SIG-M5 treated with dmso at 0.1 percent for 504 hours (cell line): ENCODE results near the gene CACNA1D.
"Not testable (repeated sequence)": the region's sequence is repeated elsewhere in the genome, so short reads cannot be mapped to it uniquely, and the experiment has no call there.

Experiments used
- DNase-seq: peaks from one replicate; lab custom pipeline; 2025; ENCODE audit not compliant: unreplicated experiment; lab: John Stamatoyannopoulos, UW

Gene CACNA1D

GRCh38 chr3:53650424-53650823 lies 156.0 kb downstream of the CACNA1D start:
- no peak for DNase-seq

GRCh38 chr3:53650928-53651661 lies 156.7 kb downstream of the CACNA1D start:
- no peak for DNase-seq

- no peak for DNase-seq
Measured at GRCh38 chr3:53651927-53652326, 157.5 kb downstream of the CACNA1D start.

GRCh38 chr3:53657651-53658050 lies 163.2 kb downstream of the CACNA1D start:
- DNase-seq = no peak

GRCh38 chr3:53658613-53659193 lies 164.3 kb downstream of the CACNA1D start:
- no peak for DNase-seq

- no peak for DNase-seq
Measured at GRCh38 chr3:53659996-53660395, 165.6 kb downstream of the CACNA1D start.

GRCh38 chr3:53661480-53661879 lies 167.1 kb downstream of the CACNA1D start:
- no peak for DNase-seq

- not testable (repeated sequence) for DNase-seq
Measured at GRCh38 chr3:53664812-53665211, 170.4 kb downstream of the CACNA1D start.

- DNase-seq = no peak
Measured at GRCh38 chr3:53665608-53666425, 171.4 kb downstream of the CACNA1D start.

GRCh38 chr3:53668872-53669271 lies 174.5 kb downstream of the CACNA1D start:
- no peak for DNase-seq

- DNase-seq = no peak
Measured at GRCh38 chr3:53670721-53671120, 176.3 kb downstream of the CACNA1D start.

GRCh38 chr3:53671192-53671960 lies 177.0 kb downstream of the CACNA1D start:
- DNase-seq = no peak

GRCh38 chr3:53671961-53672299 lies 177.5 kb downstream of the CACNA1D start:
- DNase-seq = no peak

GRCh38 chr3:53672981-53673380 lies 178.6 kb downstream of the CACNA1D start:
- no peak for DNase-seq

- no peak for DNase-seq
Measured at GRCh38 chr3:53673722-53674350, 179.4 kb downstream of the CACNA1D start.

GRCh38 chr3:53674582-53674981 lies 180.2 kb downstream of the CACNA1D start:
- no peak for DNase-seq

- no peak for DNase-seq
Measured at GRCh38 chr3:53675022-53675697, 180.7 kb downstream of the CACNA1D start.

- DNase-seq = no peak
Measured at GRCh38 chr3:53675942-53676341, 181.5 kb downstream of the CACNA1D start.

- peak; percentile 16 for DNase-seq
Measured at GRCh38 chr3:53677413-53677812, 183.0 kb downstream of the CACNA1D start.

- DNase-seq = no peak
Measured at GRCh38 chr3:53680028-53680427, 185.6 kb downstream of the CACNA1D start.
